ENCODE measurements around the gene RPS4Y2. TPM values are rescaled to one million over a fixed set of nuclear protein-coding genes. Genes with fewer than 3 reads are reported as not detected.

RPS4Y2 gene
- total and polyA plus RNA-seq, 2 donors (not counting 1 experiment from before 2014, with no cell fraction given): 0.49 TPM; not detected in 1

- WGBS (ENCODE audit: insufficient coverage): no CpG with 5 or more reads among the region's 1 CpG
- no peak overlapping the region for H2AFZ ChIP-seq (ENCODE audit: insufficient read depth, low read depth, low read length, poor library complexity, severe bottlenecking)
- ChIA-PET POLR2A (no interaction called here), CTCF (no interaction called here)
- no peak overlapping the region for H3K4me2 ChIP-seq (replicated peaks; ENCODE audit: low read depth, low read length, poor library complexity, severe bottlenecking)
- Mint-ChIP-seq H3K4me1 (peaks cover 21% of the 10 kb centered on the region), H3K27ac (peak overlapping the region; percentile 85), H3K4me3 (no peak overlapping the region), H3K27me3 (no peaks in the 10 kb centered on the region), H3K9me3 (ENCODE audit: insufficient read depth) (peaks cover 2% of the 10 kb centered on the region)
- H3K79me2 ChIP-seq (ENCODE audit: control insufficient read depth, insufficient read depth, low read length): no peaks in the 10 kb centered on the region
- intact Hi-C loops (cut with micrococcal nuclease): no loop called here
- peaks cover 0 to 12% of the 10 kb centered on the region in 2 donors for H3K4me1 ChIP-seq (ENCODE audit: control insufficient read depth in 2 of 2, insufficient read depth in 2 of 2, low read length in 2 of 2)
- TF ChIP-seq EZH2 (IDR thresholded peaks at IDR 0.05; ENCODE audit: borderline replicate concordance, insufficient read depth, low read depth, low read length, poor library complexity, severe bottlenecking) (no peak), CTCF (IDR thresholded peaks at IDR 0.05) (no peak)
- H3K4me3 ChIP-seq (ENCODE audit: control extremely low read depth in 1 of 5, extremely low read depth in 1 of 5, insufficient read depth in 1 of 5, low read depth in 2 of 5, low read length in 4 of 5): no peak overlapping the region
- ATAC-seq (ENCODE audit: low read depth) (peak; percentile 10), DNase-seq (no peak)
- no peak overlapping the region for H3K9ac ChIP-seq (ENCODE audit: low read length)
- no peaks in the 10 kb centered on the region for H4K20me1 ChIP-seq (ENCODE audit: control insufficient read depth, insufficient read depth, low read length, poor library complexity, severe bottlenecking)
- no peaks in the 10 kb centered on the region for H3K27me3 ChIP-seq (replicated peaks in 1 of 4; ENCODE audit: control extremely low read depth in 1 of 4, control insufficient read depth in 3 of 4, insufficient read depth in 4 of 4, low read length in 3 of 4)
- H3K9me3 ChIP-seq (ENCODE audit: control extremely low read depth in 1 of 3, control insufficient read depth in 2 of 3, insufficient read depth in 1 of 3, low read length in 2 of 3): peaks cover 0 to 3% (median 0%) of the 10 kb centered on the region in 3 donors
- H3K36me3 ChIP-seq (replicated peaks in 1 of 2; ENCODE audit: control extremely low read depth in 1 of 2, control insufficient read depth in 1 of 2, extremely low read depth in 1 of 2, insufficient read depth in 2 of 2, low read length in 1 of 2): no peaks in the 10 kb centered on the region
- H3K27ac ChIP-seq (ENCODE audit: low read length in 2 of 2): peak overlapping the region in 1 of 2 donors; percentile 11
Observed at GRCh38 chrY:20813459-20813858, 57.6 kb downstream of the RPS4Y2 start.

DNA sequence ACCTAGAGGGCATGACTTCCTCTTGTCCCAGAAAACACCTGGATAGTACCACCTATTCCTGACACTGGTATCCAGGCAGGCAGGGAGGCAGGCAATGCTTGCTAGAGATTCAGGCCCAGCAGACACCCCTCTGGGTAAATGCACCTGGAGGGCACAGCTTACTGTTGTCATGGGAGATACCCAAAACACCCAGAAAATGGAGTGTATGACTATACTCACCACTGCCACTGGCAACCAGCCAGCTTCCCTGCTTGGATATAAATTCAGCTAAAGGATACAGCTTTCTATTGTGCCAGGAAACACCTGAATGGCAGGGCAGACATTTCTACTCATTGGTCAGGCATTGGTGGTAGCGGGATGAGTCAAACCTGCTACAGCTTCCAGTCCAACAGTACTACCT, 58.9 kb downstream of the RPS4Y2 start:
- ATAC-seq (ENCODE audit: low read depth) (no peak), DNase-seq (no peak)
- Mint-ChIP-seq H3K9me3 (ENCODE audit: insufficient read depth) (peaks cover 2% of the 10 kb centered on the region), H3K4me3 (no peak overlapping the region), H3K4me1 (peaks cover 21% of the 10 kb centered on the region), H3K27me3 (no peaks in the 10 kb centered on the region), H3K27ac (no peak overlapping the region)
- Histone ChIP-seq H3K27ac (ENCODE audit: low read length in 2 of 2) (no peak overlapping the region), H2AFZ (ENCODE audit: insufficient read depth, low read depth, low read length, poor library complexity, severe bottlenecking) (no peak overlapping the region), H3K9me3 (ENCODE audit: control extremely low read depth in 1 of 3, control insufficient read depth in 2 of 3, insufficient read depth in 1 of 3, low read length in 2 of 3) (peaks cover 0 to 3% (median 0%) of the 10 kb centered on the region in 3 donors), H4K20me1 (ENCODE audit: control insufficient read depth, insufficient read depth, low read length, poor library complexity, severe bottlenecking) (no peaks in the 10 kb centered on the region), H3K4me1 (ENCODE audit: control insufficient read depth in 2 of 2, insufficient read depth in 2 of 2, low read length in 2 of 2) (peaks cover 0 to 12% of the 10 kb centered on the region in 2 donors), H3K36me3 (replicated peaks in 1 of 2; ENCODE audit: control extremely low read depth in 1 of 2, control insufficient read depth in 1 of 2, extremely low read depth in 1 of 2, insufficient read depth in 2 of 2, low read length in 1 of 2) (no peaks in the 10 kb centered on the region), H3K4me3 (ENCODE audit: control extremely low read depth in 1 of 5, extremely low read depth in 1 of 5, insufficient read depth in 1 of 5, low read depth in 2 of 5, low read length in 4 of 5) (no peak overlapping the region), H3K9ac (ENCODE audit: low read length) (no peak overlapping the region), H3K4me2 (replicated peaks; ENCODE audit: low read depth, low read length, poor library complexity, severe bottlenecking) (no peak overlapping the region), H3K79me2 (ENCODE audit: control insufficient read depth, insufficient read depth, low read length) (no peaks in the 10 kb centered on the region), H3K27me3 (replicated peaks in 1 of 4; ENCODE audit: control extremely low read depth in 1 of 4, control insufficient read depth in 3 of 4, insufficient read depth in 4 of 4, low read length in 3 of 4) (no peaks in the 10 kb centered on the region)
- intact Hi-C loops (cut with micrococcal nuclease): no loop called here
- POLR2A ChIA-PET: no interaction called here
- no CpG with 5 or more reads among the region's 1 CpG for WGBS (ENCODE audit: insufficient coverage)
- CTCF ChIA-PET: no interaction called here
- no peak for TF ChIP-seq EZH2 (IDR thresholded peaks at IDR 0.05; ENCODE audit: borderline replicate concordance, insufficient read depth, low read depth, low read length, poor library complexity, severe bottlenecking)
- TF ChIP-seq CTCF (IDR thresholded peaks at IDR 0.05): no peak
